GM18870 (cell line): ENCODE measurements around the gene TSHR.
"Not testable (repeated sequence)": the region's sequence is repeated elsewhere in the genome, so short reads cannot be mapped to it uniquely, and the experiment has no call there.

Source experiments
- ATAC-seq: cut with Tn5 transposase; IDR thresholded peaks from one replicate; pipeline ENCODE4 v1.9.1; 2021; ENCODE audit warnings: moderate library complexity; ENCODE audit not compliant: unreplicated experiment

Gene TSHR

GRCh38 chr14:80948291-80948690 is 7.1 kb upstream of the TSHR start:
- no peak for ATAC-seq

GRCh38 chr14:80951491-80951890 is 3.9 kb upstream of the TSHR start:
- ATAC-seq: no peak

- ATAC-seq: not testable (repeated sequence)
These were observed 2.2 kb upstream of the TSHR start for GRCh38 chr14:80953211-80953610.

DNA sequence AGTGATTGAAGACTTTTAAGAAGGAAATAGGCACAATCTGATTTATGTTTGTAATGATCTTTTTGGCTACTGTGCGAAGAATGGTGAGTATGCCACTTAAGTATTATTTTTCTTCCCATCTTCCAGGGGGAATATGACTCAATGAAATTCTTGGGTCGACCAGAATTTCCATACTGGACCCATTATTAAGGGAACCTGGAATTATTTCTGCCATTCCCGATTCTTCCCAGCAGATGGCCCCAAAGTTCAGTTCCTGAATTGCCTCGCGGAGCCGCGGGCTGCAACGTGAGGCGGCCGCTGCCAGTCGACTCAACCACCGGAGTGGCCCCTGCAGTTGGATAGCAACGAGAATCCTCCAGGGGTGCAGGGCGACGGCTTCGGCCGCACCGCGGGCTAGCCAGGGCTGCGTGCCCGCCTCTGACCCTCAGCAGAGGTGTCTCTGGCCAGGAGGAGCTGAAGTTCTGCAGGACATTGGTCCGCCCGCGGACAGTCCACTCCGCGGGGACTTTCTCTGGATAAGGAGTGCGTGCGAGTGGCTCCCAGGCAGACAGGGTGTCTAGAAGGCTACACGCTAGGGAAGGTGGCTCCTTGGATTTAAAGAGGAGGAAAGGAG is 628 bp upstream of the TSHR start:
- ATAC-seq: no peak

GRCh38 chr14:80956102-80956501 is 681 bp downstream of the TSHR start:
- ATAC-seq: no peak

DNA sequence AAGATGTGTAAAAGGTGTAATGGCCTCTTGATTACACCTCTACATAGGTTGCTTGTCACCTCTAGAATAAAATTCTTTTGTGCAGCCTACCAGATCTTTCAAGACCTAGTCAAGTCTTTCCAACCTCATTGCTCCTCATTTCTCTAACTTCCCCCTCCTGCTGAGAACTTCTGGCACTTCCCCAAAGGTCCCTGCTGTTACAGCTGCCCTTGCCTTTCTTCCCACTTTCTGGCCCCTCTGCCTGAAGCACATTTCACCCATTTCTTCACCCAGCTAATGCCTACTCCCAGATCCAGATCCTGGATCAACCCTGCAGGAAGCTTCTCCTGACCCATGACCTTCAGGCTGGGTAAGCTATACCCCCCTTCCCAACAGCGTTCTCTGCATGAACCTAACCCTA is 1.5 kb downstream of the TSHR start:
- ATAC-seq: no peak

DNA sequence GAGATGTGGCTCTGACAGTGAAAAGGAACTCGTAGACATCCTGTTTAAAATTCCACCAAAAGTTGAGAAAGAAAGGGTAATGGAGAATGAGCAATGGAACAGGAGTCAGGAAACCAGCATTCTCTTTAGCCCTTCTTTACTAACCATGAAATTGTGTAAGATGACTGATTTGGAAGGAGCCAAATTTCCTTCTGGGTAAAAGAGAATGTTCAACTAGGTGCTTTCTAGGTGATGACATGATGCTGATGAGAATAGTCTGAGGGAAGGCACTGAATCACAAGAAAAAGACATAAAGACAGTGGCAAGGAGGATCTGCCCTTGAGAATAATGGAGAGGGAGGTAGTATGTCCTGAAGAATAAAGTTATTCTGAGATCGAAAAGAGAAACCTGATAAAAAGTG is 2.2 kb downstream of the TSHR start:
- no peak for ATAC-seq

DNA sequence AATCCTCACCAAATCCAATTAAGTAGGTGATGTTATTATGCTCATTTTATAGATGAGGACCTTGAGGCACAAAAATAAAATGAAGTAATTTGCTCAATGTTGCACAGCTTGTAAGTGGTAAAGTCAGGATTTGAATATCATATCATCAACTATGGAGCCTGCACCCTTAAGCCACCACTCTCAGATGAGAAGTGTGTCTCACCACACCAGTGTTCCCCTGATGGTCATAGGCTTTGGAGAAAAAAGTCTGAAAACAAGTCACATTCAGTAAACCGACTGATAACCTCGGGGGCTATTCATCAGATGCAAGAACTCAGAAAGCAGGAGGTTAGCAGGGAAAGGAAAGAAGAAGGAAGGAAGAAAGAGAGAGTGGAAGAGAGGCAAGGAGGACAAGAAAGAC is 2.8 kb downstream of the TSHR start:
- no peak for ATAC-seq

DNA sequence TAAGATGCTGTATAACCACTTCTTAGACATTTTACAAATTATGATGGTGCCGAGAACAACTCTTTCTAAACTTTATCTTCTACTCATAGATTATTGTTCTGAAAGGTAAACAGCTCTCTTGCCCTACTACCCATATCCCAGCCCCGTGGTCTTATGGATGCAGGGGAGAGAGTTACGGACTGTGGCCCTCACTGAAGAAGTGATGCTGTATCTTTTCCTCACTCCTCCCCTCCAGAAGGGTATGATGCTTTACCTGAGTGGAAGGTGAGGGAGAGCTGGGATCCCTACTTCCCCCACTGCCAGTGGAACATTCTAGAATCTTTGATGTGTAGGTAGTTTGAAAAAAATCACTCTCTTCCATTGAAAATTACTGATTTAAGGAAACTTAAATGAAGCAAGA is 3.5 kb downstream of the TSHR start:
- ATAC-seq: no peak

DNA sequence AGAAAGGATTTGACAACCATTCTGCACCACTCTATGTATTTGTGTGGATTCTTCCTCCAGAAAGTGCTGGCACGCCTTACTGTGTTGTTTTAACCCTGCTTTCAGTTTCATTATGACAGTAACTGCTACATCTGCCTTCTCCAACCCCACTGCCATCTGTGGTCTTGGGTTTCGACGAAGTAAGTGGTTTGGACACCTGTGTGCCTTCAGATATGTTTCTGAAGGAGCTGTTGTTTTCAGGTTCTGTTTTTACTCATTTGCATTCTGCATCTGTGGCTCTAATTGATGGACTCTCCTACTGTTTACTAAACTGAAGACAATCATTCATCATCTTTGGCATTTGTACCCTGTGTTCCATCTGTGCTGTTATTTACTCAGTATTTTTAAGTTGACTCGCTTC is 4.1 kb downstream of the TSHR start:
- peak; percentile 99 for ATAC-seq

DNA sequence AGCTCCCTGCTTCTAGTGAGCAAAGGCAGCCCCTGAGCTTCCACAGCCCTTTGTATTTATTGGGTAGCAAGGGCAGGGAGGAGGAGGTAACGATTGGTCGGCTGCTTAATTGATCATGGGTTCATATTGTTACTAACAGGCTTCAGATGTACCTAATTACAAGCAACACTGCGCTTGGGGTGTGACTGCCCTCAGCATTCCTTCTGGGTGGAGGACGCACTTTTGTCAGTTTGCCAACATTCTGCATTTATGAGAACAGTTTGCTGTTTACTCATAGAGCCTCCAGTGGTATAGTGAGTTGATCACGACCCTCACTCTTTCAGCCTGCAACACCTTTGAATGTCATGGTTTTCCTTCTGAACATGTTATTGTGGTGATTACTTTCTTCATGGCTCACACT is 9.6 kb downstream of the TSHR start:
- no peak for ATAC-seq

DNA sequence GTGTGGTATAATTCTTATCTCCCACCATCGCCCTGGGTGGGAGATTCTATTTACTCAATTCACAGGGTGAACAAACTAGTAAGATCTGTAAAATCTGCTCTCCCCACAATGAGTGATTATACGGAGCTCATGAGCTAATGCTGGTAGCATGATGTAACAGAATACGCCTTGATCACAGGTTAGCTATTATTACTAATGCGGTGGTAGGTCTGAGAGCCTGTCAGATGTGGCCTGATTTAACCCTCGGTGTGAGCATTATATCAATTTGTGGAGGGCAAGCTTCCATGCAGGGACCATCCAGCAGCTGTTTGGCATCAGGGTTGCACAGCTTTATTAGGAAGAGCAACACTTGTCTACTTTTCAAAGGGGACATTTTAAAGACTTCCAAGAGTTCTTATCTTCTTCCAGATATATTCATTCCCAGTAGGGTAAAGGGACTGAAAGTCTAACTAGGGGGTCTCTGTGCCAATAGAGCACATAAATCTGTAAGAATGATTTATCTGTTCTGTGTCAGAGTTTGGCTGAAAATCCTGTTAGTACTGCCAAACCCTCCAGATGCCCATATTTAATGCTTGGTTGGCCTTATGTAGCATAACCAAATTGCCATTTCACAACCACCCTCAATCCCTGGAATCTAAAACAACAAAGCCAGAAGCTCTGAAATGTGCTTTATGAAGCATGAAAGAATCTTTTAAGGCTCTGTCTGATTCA is 18.7 kb downstream of the TSHR start:
- no peak for ATAC-seq

GRCh38 chr14:80974679-80975078 is 19.3 kb downstream of the TSHR start:
- ATAC-seq: no peak

- ATAC-seq: peak; percentile 54
These were observed 21.8 kb downstream of the TSHR start for GRCh38 chr14:80977221-80977620.

DNA sequence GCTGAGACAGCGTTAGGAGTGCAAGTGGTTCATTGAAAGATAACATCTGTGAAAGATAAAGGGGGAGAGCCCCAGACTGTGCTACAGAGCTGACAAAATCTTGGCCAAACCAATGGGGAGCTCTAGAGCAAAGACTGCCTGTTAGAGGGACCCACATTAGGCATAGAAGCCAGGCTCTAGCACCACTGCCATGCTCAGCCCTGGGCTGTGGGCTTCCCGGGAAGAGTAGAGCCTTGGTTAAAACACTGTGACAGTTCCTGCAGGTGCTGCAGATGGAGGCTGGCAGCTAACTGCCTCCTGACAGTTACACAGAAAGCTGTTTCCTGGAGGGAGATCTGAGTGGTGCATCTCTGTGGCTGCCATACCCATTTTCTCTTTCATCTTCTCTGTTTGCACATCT is 23.0 kb downstream of the TSHR start:
- no peak for ATAC-seq

DNA sequence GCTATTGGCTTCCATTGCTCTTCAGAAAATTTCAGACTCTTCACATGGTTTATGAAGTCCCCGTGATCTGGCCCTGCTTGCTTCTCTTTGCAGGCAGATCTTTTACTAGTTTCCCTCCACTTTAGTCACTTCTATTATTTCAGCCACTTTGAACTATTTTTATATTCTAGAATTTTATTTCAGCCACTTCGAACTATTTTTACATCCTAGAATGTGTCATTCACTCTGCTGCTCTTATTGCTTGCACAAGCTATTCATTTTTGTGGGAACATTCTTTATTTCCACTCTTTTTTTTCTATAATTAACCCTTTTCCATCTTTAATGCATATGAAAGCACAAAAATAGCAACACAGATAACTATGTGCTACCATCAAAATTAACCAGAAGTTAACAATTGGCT is 24.5 kb downstream of the TSHR start:
- ATAC-seq: no peak

- ATAC-seq: no peak
These were observed 25.7 kb downstream of the TSHR start for GRCh38 chr14:80981156-80981555.

DNA sequence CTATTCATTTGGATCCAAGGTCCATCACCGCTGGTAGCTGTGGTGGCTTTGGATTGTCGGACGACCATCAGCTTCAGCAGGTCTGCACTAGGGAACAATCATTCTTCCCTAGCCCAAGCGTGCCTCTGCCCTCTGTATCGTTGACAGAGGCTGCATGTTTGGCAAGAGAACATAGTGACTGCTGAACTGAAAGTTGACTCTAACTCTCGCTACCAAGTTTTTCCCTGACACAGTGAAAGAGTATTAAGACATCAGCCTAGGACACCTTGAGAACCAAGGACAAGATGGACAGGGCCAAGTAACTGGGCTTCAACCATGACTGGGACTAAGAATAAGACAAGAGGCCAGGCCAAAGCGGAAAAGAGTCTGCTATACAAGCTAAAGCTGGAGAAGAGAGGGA is 26.3 kb downstream of the TSHR start:
- ATAC-seq: no peak

DNA sequence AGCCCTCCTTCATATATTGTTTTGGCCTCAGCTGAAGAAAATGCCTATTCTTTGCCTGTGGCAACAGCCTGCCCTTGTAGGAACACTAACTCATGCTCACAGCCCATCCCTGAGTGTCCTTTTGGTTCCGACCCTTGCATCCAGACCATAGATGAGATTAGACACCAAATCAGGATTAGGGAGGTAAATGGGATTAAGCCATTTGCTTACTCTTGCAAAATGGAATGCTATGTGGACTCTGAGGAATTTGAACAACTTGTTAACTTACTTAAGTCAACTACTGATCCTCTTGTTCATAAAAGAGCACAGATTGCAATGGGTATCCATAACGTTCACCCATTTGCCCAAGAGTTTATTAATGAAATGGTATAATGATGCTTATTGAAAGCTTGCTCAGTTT is 27.3 kb downstream of the TSHR start:
- ATAC-seq: no peak

DNA sequence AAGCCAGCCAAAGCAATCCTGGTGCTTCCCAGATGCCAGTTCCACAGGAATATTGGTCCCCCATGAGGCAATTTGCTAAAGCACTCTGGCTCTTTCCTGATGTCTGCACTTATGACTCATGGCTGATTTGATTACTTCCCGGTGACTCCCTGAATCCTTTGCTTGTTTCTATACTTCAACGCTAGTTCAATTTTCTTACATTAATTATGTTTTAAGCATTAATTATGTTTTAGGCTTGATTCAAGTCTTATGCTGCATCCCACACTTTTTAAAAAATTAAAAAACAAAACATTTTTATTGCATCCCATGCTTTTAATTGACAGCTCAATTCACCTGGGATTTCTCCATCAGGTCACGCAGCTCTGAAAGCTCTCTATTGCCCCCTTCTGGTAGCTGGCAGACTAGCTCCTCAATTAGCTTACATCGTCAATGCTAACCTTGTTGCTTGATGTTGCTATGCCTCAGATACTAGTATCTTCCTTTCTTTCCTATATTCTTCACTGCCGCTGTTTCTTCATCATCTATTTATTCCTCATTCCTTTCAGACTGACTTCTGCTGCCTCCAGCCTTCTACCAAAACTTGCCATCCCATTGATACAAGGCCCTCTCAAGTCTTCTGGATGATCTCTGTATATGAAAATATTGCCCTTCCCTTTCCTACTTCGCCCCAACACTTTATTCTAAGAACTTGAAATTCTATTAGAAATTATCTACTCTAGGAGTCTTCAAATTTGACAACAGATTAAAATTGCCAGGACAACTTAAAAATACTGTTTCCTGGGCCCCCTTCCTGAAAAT is 32.0 kb downstream of the TSHR start:
- ATAC-seq: no peak

DNA sequence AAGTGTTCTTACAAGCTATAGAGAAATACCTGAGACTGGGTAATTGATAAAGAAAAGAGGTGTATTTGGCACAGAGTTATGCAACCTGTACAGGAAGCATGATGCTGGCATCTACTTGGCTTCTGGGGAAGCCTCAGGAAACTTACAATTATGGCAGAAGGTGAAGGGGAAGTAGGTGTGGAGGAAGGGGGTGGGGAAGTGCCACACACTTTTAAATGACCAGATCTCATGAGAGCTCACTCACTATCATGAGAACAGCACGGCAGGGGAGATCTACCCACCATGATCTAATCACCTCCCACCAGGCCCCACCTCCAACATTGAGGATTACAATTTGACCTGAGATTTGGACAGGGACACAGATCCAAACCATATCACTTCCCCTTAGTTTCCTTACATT is 32.8 kb downstream of the TSHR start:
- ATAC-seq: no peak

DNA sequence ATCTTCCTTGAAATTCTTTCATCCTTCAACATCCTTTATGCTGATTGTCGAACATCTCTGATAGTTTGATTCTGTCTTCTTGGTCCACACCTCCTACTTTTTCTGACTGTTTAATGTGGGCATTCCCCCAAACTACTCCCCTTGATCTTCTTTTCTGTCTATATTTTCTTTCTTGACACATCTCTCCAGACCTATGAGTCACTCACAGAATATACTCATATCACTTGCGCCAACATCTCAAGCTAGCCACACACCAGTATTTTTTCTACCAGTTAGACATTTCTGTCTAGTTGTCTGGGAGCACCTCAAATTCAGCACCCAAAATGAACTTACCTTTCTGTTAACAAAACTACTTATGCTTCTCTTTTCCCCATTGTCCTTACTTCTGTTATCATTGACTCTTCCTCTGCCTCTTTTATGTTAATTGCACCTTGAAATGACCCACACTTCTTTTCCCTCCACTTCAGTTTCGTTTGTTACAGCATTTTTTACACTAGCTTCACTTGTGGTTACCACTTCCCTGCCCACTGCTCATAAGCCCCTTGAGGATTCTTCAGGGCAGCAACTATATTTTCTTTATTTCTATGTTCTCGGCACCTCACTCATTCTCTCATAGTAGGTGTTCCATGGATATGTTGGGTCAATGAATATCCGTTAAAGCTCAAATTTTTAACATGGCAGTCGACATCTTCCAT is 33.5 kb downstream of the TSHR start:
- ATAC-seq: peak; percentile 60
